K562 (cell line): ENCODE measurements around the gene TMEM107. TPM values are rescaled to one million over a fixed set of nuclear protein-coding genes. Genes with fewer than 3 reads are reported as not detected.

Experiments
- ATAC-seq: fragments of 200-7000 bp; cut with Tn5 transposase; 3 replicates; pipeline ENCODE4 v1.9.1; 2020; ENCODE audit warnings: moderate library complexity
- BruUV-seq: library from RNA; stranded (reverse); fragments of 400-500 nt; replicated peaks from 2 replicates; lab custom pipeline; 2021; lab: Mats Ljungman, UMichigan
- CTCF ChIA-PET: fragments of 300-600 bp; formaldehyde crosslinking; extraction: SDS; loops from one replicate; lab custom pipeline; 2021; ENCODE audit warnings: low intra/inter-chr PET ratio; lab: Yijun Ruan, JAX
- POLR2A ChIA-PET: fragments of 300-600, 350-650 bp; sonication (Branson Sonifier 250); formaldehyde crosslinking; extraction: SDS; loops from one replicate; lab custom pipeline; 2021; ENCODE audit warnings: antibody characterized with exemption, inconsistent platforms; lab: Yijun Ruan, JAX
- DNase-seq, 4 experiments: peaks; one replicate each; pipeline versions ENCODE4 v3.0.0 to v3.0.0-alpha.2; 2011 to 2018; ENCODE audit warnings: low spot score in 3 of 4, mixed read lengths in 3 of 4; ENCODE audit errors: extremely low read depth in 1 of 4
- FAIRE-seq: peaks from 2 replicates; lab custom pipeline; 2011; peaks lifted over from hg19 to GRCh38; lab: Jason Lieb, UNC
- H2AFZ ChIP-seq: 2 replicates; pipeline ENCODE4 v1.6.0; 2011; ENCODE audit warnings: low read depth, low read length, control low read depth, inconsistent platforms
- H3K27ac ChIP-seq: fragments of 200-600 bp; 3 replicates; pipeline ENCODE4 v1.8.0; 2011; ENCODE audit warnings: low read depth, mild to moderate bottlenecking, control low read depth, inconsistent platforms, low read length, moderate library complexity, mixed read lengths; ENCODE audit errors: extremely low read depth
- H3K27me3 ChIP-seq, 2 experiments: fragments of 300-600 bp in 1 of 2; 2 replicates in 1 of 2; 3 replicates in 1 of 2; pipeline versions ENCODE4 v1.6.0 to v1.8.0; 2011; ENCODE audit warnings: inconsistent platforms in 2 of 2, low read length in 2 of 2, mild to moderate bottlenecking in 1 of 2, mixed read lengths in 1 of 2, moderate library complexity in 1 of 2; ENCODE audit not compliant: control insufficient read depth in 2 of 2, insufficient read depth in 2 of 2
- H3K36me3 ChIP-seq: fragments of 300-600 bp; 3 replicates; pipeline ENCODE4 v1.8.0; 2011; ENCODE audit warnings: mild to moderate bottlenecking, low read length, inconsistent platforms; ENCODE audit not compliant: control insufficient read depth, insufficient read depth
- H3K4me1 ChIP-seq, 2 experiments: fragments of 200-600 bp in 1 of 2; replicated peaks in 1 of 2; 2 replicates in 1 of 2; 3 replicates in 1 of 2; pipeline versions ENCODE4 v1.5.1 to v1.8.0; 2011; ENCODE audit warnings: inconsistent platforms in 2 of 2, low read length in 2 of 2, mild to moderate bottlenecking in 1 of 2, mixed read lengths in 1 of 2, moderate library complexity in 1 of 2; ENCODE audit not compliant: control insufficient read depth in 2 of 2, insufficient read depth in 2 of 2
- H3K4me2 ChIP-seq: 2 replicates; pipeline ENCODE4 v1.6.1; 2011; ENCODE audit warnings: low read length, control low read depth, inconsistent platforms, mixed read lengths; ENCODE audit not compliant: insufficient read depth
- H3K4me3 ChIP-seq: fragments of 200-600 bp; sonication (generic), shearing (Covaris generic); 2 replicates; pipeline ENCODE4 v1.5.1; 2016; ENCODE audit warnings: control low read depth, inconsistent platforms
- H3K79me2 ChIP-seq: fragments of 200-600 bp; 3 replicates; pipeline ENCODE4 v1.8.0; 2011; ENCODE audit warnings: low read length, inconsistent platforms; ENCODE audit not compliant: control insufficient read depth, insufficient read depth
- H3K9ac ChIP-seq, 2 experiments: 2 replicates each; pipeline versions ENCODE4 v1.6.0 to v1.6.1; 2011; ENCODE audit warnings: low read depth in 2 of 2, low read length in 2 of 2, control low read depth in 1 of 2, inconsistent platforms in 1 of 2, mild to moderate bottlenecking in 1 of 2, mixed read lengths in 1 of 2; ENCODE audit not compliant: insufficient read depth in 1 of 2
- H3K9me1 ChIP-seq: one replicate; pipeline ENCODE4 v1.6.0; 2011; ENCODE audit warnings: inconsistent platforms, mild to moderate bottlenecking, low read length, moderate library complexity; ENCODE audit not compliant: control insufficient read depth, insufficient read depth
- H3K9me3 ChIP-seq: replicated peaks from 2 replicates; pipeline ENCODE4 v1.5.1; 2011; ENCODE audit warnings: low read depth, low read length, inconsistent platforms; ENCODE audit not compliant: control insufficient read depth, insufficient read depth
- H4K20me1 ChIP-seq: replicated peaks from 2 replicates; pipeline ENCODE4 v1.6.1; 2011; ENCODE audit warnings: low read length, inconsistent platforms, mixed read lengths; ENCODE audit not compliant: control insufficient read depth, insufficient read depth
- WGBS: fragments of 100-300 bp; shearing (Covaris generic); methylation state at CpG from one replicate; pipeline ENCODE4 v1.1.6; 2016; ENCODE audit warnings: low coverage, mixed read lengths; ENCODE audit not compliant: insufficient coverage; ENCODE audit errors: missing lambda C conversion rate; 5-methylcytosine and 5-hydroxymethylcytosine counted together
- in situ Hi-C: fragments of 300-500 bp; cut with MboI; formaldehyde crosslinking; loops from 4 replicates; pipeline ENCODE4 v1.15.0; 2018; ENCODE audit warnings: inconsistent platforms, mixed read lengths
- intact Hi-C: fragments of 100-400 bp; cut with micrococcal nuclease; formaldehyde crosslinking; loops from 2 replicates; pipeline ENCODE4 v1.14.2; 2022
- polyA plus RNA-seq, 8 experiments: library from polyadenylated mRNA; depleted of rRNA in 4 of 8; stranded (reverse) in 5 of 8; unstranded in 3 of 8; fragments of >200 nt; fragmentation: Nextera tagmentation in 2 of 8; fragmentation: Illumina TruSeq in 1 of 8; extraction: Ambion mirVana in 2 of 8; extraction: Trizol in 1 of 8; gene quantifications; 2 replicates each; pipeline versions ENCODE4 v1.2.1 to v1.2.3, GENCODE V29; 2011 to 2014; ENCODE audit warnings: inconsistent platforms in 1 of 8, missing spikeins in 1 of 8
- total RNA-seq, 7 experiments: library from RNA; depleted of rRNA in 6 of 7; stranded (reverse); fragments of >200 nt in 6 of 7; fragmentation: Illumina TruSeq in 2 of 7; extraction: Trizol in 2 of 7; gene quantifications; 2 replicates each; pipeline versions ENCODE4 v1.2.1 to v1.2.3, GENCODE V29; 2011 to 2021; ENCODE audit warnings: low replicate concordance in 1 of 7
- TF ChIP-seq, protein P1 (sequence below): fragments of 200-800 bp; sonication (Bioruptor generic); IDR thresholded peaks from 2 replicates; pipeline ENCODE4 v1.6.1; 2017; ENCODE audit warnings: missing genetic modification characterization, missing compliant biosample characterization
- TF ChIP-seq, protein P2 (sequence below): fragments of 200-400 bp; formaldehyde crosslinking; IDR thresholded peaks from 2 replicates; pipeline ENCODE4 v1.6.1; 2017; ENCODE audit warnings: mild to moderate bottlenecking, low read depth, low read length, moderate library complexity

Gene TMEM107
- total and polyA plus RNA-seq, 9 of the 15 experiments (the other 6 are each of a cell fraction or from before 2014, with no cell fraction given), result 7.1 to 26.2 (median 16.9) TPM

DNA sequence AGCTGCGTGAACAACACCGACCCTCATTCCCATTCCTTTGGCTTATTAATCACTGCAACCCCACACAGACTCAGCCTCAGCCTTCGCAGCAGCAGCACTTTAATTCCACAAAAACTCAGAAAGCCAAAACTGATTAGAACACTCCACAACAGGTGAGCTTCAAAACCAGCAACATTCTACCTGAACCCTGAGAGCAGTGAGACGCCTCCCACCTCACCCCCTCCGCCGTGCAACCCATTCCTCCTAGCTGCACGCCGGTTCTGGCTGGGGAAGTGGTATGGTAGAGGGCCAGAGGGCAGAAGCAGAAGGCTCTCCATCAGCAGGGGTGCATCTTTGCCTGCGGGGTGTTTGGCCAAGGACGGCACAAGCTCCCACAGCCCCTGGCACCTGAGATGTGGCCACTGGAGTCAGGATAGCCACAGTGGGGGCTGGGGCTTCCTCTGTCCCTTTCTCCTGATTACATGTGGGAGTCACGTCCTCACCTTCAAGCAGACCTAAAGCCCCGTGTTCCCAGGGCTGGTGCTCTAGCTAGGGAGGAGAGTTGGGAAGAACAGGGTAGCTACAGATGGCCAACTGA, 12.2 kb upstream of the TMEM107 start:
- peak overlapping the region; percentile 100 for H3K4me2 ChIP-seq
- no peaks in the 10 kb centered on the region for H3K9me3 ChIP-seq
- peaks cover 18% of the 10 kb centered on the region for H3K79me2 ChIP-seq
- FAIRE-seq (no peak), ATAC-seq (no peak), DNase-seq (no peak)
- no peaks in the 10 kb centered on the region for H3K36me3 ChIP-seq
- peak overlapping the region; percentile 88 for H3K4me3 ChIP-seq
- H3K9me1 ChIP-seq, result no peaks in the 10 kb centered on the region
- BruUV-seq, result no TSS peak
- 14% methylated on average over 9 of the region's 12 CpGs for WGBS
- no peak overlapping the region for H2AFZ ChIP-seq
- CTCF ChIA-PET, result no interaction called here
- POLR2A ChIA-PET, result interaction anchor here (1.6 to 2.9 kb wide), 4 partner anchors 14 to 68 kb away, joined by 4 to 27 read pairs (median 9); no protein-coding TSS in a partner anchor
- H4K20me1 ChIP-seq, result peaks cover 10% of the 10 kb centered on the region
- in situ Hi-C loops (no loop called here), intact Hi-C loops (loop anchor here (10.0 kb wide), 1 partner anchor 116 kb away; no protein-coding TSS in a partner anchor)
- peak overlapping the region; percentile 28 to 93; a peak in 3 of 4 replicates for H3K9ac ChIP-seq
- H3K27me3 ChIP-seq, result no peaks in the 10 kb centered on the region
- peak overlapping the region; percentile 33; the same call in 2 of the 3 replicates for H3K27ac ChIP-seq
- H3K4me1 ChIP-seq, result peaks cover 31 to 39% of the 10 kb centered on the region in 2 experiments
- TF ChIP-seq, protein P1, sequence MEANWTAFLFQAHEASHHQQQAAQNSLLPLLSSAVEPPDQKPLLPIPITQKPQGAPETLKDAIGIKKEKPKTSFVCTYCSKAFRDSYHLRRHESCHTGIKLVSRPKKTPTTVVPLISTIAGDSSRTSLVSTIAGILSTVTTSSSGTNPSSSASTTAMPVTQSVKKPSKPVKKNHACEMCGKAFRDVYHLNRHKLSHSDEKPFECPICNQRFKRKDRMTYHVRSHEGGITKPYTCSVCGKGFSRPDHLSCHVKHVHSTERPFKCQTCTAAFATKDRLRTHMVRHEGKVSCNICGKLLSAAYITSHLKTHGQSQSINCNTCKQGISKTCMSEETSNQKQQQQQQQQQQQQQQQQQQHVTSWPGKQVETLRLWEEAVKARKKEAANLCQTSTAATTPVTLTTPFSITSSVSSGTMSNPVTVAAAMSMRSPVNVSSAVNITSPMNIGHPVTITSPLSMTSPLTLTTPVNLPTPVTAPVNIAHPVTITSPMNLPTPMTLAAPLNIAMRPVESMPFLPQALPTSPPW (CRISPR knock-in tag), result peak; percentile 2; the same call in 1 of the 2 replicates
- TF ChIP-seq, protein P2, sequence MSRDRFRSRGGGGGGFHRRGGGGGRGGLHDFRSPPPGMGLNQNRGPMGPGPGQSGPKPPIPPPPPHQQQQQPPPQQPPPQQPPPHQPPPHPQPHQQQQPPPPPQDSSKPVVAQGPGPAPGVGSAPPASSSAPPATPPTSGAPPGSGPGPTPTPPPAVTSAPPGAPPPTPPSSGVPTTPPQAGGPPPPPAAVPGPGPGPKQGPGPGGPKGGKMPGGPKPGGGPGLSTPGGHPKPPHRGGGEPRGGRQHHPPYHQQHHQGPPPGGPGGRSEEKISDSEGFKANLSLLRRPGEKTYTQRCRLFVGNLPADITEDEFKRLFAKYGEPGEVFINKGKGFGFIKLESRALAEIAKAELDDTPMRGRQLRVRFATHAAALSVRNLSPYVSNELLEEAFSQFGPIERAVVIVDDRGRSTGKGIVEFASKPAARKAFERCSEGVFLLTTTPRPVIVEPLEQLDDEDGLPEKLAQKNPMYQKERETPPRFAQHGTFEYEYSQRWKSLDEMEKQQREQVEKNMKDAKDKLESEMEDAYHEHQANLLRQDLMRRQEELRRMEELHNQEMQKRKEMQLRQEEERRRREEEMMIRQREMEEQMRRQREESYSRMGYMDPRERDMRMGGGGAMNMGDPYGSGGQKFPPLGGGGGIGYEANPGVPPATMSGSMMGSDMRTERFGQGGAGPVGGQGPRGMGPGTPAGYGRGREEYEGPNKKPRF, result no peak
